Tibial artery (tissue), 4 donors: ENCODE data around the gene LAG3.

Experiments used
- DNase-seq, 2 donors: peaks; one replicate each; pipeline ENCODE4 v3.0.0-alpha.2; 2019
- H3K27ac ChIP-seq, 2 donors: fragments of 200-600 bp; sonication (generic) in 1 of 2; 1 replicate in 1 of 2; 2 replicates in 1 of 2; pipeline ENCODE4 v1.5.1; 2018 to 2019; ENCODE audit warnings: mild to moderate bottlenecking in 1 of 2
- H3K27me3 ChIP-seq, 2 donors: fragments of 200-600 bp; sonication (generic) in 1 of 2; one replicate each; pipeline versions ENCODE4 v1.5.1 to v1.6.0; 2016 to 2019
- H3K36me3 ChIP-seq, 3 donors: fragments of 200-600 bp; sonication (generic) in 2 of 3; one replicate each; pipeline ENCODE4 v1.5.1; 2016 to 2019; ENCODE audit warnings: mild to moderate bottlenecking in 2 of 3
- H3K4me1 ChIP-seq, 4 donors: fragments of 200-600 bp; sonication (generic) in 2 of 4; 1 replicate in 3 of 4; 2 replicates in 1 of 4; pipeline ENCODE4 v1.5.1; 2016 to 2019
- H3K4me3 ChIP-seq, 2 donors: fragments of 200-600 bp; sonication (generic) in 1 of 2; 1 replicate in 1 of 2; 2 replicates in 1 of 2; pipeline ENCODE4 v1.5.1; 2018 to 2019; ENCODE audit warnings: mild to moderate bottlenecking in 2 of 2
- H3K9me3 ChIP-seq, 3 donors: fragments of 200-600 bp; sonication (generic) in 1 of 3; one replicate each; pipeline ENCODE4 v1.5.1; 2016 to 2019
- intact Hi-C: fragments of 100-400 bp; cut with DNase I; formaldehyde crosslinking; loops from one replicate; pipeline ENCODE4 v1.15.0; 2023; ENCODE audit warnings: low total_unique reads
- TF ChIP-seq, protein P1 (sequence below), 2 experiments: fragments of 200-600 bp in 1 of 2; fragments of 450-650 bp in 1 of 2; IDR thresholded peaks; one replicate each; pipeline ENCODE4 v1.5.1; 2017 to 2019; ENCODE audit warnings: antibody characterized with exemption in 2 of 2, mild to moderate bottlenecking in 1 of 2, moderate library complexity in 1 of 2

The LAG3 gene

GRCh38 chr12:6751767-6752166, 20.6 kb upstream of the LAG3 start:
- peaks cover 0 to 19% (median 13%) of the 10 kb centered on the region in 4 donors for H3K4me1 ChIP-seq
- no peak for DNase-seq
- intact Hi-C loops, result loop anchor here (2.0 to 5.0 kb wide), 3 partner anchors 15 to 76 kb away; partner anchors contain the start of genes P3H3 and PTMS
- H3K27me3 ChIP-seq, result no peaks in the 10 kb centered on the region
- H3K27ac ChIP-seq, result peak overlapping the region; percentile 98
- TF ChIP-seq, protein P1, sequence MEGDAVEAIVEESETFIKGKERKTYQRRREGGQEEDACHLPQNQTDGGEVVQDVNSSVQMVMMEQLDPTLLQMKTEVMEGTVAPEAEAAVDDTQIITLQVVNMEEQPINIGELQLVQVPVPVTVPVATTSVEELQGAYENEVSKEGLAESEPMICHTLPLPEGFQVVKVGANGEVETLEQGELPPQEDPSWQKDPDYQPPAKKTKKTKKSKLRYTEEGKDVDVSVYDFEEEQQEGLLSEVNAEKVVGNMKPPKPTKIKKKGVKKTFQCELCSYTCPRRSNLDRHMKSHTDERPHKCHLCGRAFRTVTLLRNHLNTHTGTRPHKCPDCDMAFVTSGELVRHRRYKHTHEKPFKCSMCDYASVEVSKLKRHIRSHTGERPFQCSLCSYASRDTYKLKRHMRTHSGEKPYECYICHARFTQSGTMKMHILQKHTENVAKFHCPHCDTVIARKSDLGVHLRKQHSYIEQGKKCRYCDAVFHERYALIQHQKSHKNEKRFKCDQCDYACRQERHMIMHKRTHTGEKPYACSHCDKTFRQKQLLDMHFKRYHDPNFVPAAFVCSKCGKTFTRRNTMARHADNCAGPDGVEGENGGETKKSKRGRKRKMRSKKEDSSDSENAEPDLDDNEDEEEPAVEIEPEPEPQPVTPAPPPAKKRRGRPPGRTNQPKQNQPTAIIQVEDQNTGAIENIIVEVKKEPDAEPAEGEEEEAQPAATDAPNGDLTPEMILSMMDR (IDR thresholded peaks at IDR 0.05), result no peak
- H3K4me3 ChIP-seq, result peak overlapping the region; percentile 83 to 98
- no peaks in the 10 kb centered on the region for H3K9me3 ChIP-seq
- H3K36me3 ChIP-seq, result peaks cover 46 to 53% (median 47%) of the 10 kb centered on the region in 3 donors

GRCh38 chr12:6752167-6752920, 20.0 kb upstream of the LAG3 start:
- H3K36me3 ChIP-seq, result peaks cover 41 to 47% (median 45%) of the 10 kb centered on the region in 3 donors
- TF ChIP-seq, protein P1 (IDR thresholded peaks at IDR 0.05), result no peak
- H3K4me1 ChIP-seq, result peaks cover 0 to 19% (median 13%) of the 10 kb centered on the region in 4 donors
- H3K27me3 ChIP-seq, result no peaks in the 10 kb centered on the region
- H3K27ac ChIP-seq, result peak overlapping the region; percentile 98
- no peaks in the 10 kb centered on the region for H3K9me3 ChIP-seq
- peak; percentile 50 to 75 for DNase-seq
- intact Hi-C loops, result loop anchor here (2.0 to 5.0 kb wide), 3 partner anchors 14 to 75 kb away; partner anchors contain the start of genes P3H3 and PTMS
- H3K4me3 ChIP-seq, result peak overlapping the region; percentile 83 to 98

GRCh38 chr12:6752921-6753771, 19.2 kb upstream of the LAG3 start, which contains the start of gene MLF2:
Gene MLF2, minus strand, starts transcription at chr12:6753141. Its CDS starts 807 bp downstream, at chr12:6752334.
- H3K4me1 ChIP-seq, result peaks cover 0 to 19% (median 13%) of the 10 kb centered on the region in 4 donors
- peaks cover 34 to 39% (median 37%) of the 10 kb centered on the region in 3 donors for H3K36me3 ChIP-seq
- TF ChIP-seq, protein P1 (IDR thresholded peaks at IDR 0.05), result peak in 1 of 2 experiments; percentile 94
- DNase-seq, result peak; percentile 98 to 100
- no peaks in the 10 kb centered on the region for H3K27me3 ChIP-seq
- intact Hi-C loops, result loop anchor here (2.0 to 5.0 kb wide), 3 partner anchors 14 to 74 kb away; partner anchors contain the start of genes P3H3 and PTMS
- peak within 1 kb of the TSS; percentile 98 for H3K27ac ChIP-seq
- H3K9me3 ChIP-seq, result no peaks in the 10 kb centered on the region
- peak within 1 kb of the TSS; percentile 83 to 98 for H3K4me3 ChIP-seq

DNA sequence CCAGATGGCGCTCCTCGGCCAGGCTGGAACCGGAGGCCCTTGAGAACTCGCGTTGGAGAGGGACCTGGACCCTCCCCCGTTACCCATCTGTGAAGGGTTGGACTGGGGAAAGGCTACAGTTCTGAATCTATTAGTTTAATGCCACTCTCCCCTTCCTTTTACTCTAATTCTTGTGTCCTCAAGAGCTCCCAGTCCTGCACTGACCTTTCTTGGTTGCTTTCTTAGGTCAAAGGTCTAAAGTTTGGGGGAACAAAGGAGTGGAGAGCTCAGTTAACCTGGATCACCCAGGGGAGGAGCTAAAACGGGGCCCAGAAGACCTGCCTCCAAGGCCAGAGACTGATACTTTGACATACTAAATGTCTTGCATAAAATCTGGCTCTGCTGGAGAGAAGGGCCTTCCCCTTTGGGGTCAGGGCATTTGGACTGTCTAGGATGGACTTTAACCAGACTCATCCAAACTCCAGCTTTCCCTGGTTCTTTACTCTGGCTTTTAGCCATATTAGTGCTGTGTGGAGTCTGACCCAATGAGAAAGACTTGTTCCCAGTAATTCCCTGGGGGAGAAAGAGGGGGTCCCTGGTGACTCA, 18.5 kb upstream of the LAG3 start:
- TF ChIP-seq, protein P1 (IDR thresholded peaks at IDR 0.05), result peak in 1 of 2 experiments; percentile 97
- peak overlapping the region in 1 of 2 donors; percentile 98 for H3K4me3 ChIP-seq
- no peaks in the 10 kb centered on the region for H3K9me3 ChIP-seq
- no peak for DNase-seq
- peaks cover 0 to 19% (median 13%) of the 10 kb centered on the region in 4 donors for H3K4me1 ChIP-seq
- peak overlapping the region; percentile 98 for H3K27ac ChIP-seq
- H3K36me3 ChIP-seq, result peaks cover 27 to 32% (median 30%) of the 10 kb centered on the region in 3 donors
- no peaks in the 10 kb centered on the region for H3K27me3 ChIP-seq
- intact Hi-C loops, result loop anchor here (2.0 to 5.0 kb wide), 3 partner anchors 13 to 73 kb away; partner anchors contain the start of genes P3H3 and PTMS

GRCh38 chr12:6754411-6754810, 17.9 kb upstream of the LAG3 start:
- no peaks in the 10 kb centered on the region for H3K9me3 ChIP-seq
- H3K27me3 ChIP-seq, result no peaks in the 10 kb centered on the region
- H3K36me3 ChIP-seq, result peaks cover 21 to 27% (median 25%) of the 10 kb centered on the region in 3 donors
- H3K27ac ChIP-seq, result peak overlapping the region in 1 of 2 donors; percentile 98
- peaks cover 0 to 19% (median 13%) of the 10 kb centered on the region in 4 donors for H3K4me1 ChIP-seq
- intact Hi-C loops, result loop anchor here (5.0 kb wide), 1 partner anchor 73 kb away; the partner anchor contains the start of gene P3H3
- TF ChIP-seq, protein P1 (IDR thresholded peaks at IDR 0.05), result no peak
- DNase-seq, result no peak
- no peak overlapping the region for H3K4me3 ChIP-seq
